ENCODE measurements around the gene FERD3L.

Gene FERD3L

DNA sequence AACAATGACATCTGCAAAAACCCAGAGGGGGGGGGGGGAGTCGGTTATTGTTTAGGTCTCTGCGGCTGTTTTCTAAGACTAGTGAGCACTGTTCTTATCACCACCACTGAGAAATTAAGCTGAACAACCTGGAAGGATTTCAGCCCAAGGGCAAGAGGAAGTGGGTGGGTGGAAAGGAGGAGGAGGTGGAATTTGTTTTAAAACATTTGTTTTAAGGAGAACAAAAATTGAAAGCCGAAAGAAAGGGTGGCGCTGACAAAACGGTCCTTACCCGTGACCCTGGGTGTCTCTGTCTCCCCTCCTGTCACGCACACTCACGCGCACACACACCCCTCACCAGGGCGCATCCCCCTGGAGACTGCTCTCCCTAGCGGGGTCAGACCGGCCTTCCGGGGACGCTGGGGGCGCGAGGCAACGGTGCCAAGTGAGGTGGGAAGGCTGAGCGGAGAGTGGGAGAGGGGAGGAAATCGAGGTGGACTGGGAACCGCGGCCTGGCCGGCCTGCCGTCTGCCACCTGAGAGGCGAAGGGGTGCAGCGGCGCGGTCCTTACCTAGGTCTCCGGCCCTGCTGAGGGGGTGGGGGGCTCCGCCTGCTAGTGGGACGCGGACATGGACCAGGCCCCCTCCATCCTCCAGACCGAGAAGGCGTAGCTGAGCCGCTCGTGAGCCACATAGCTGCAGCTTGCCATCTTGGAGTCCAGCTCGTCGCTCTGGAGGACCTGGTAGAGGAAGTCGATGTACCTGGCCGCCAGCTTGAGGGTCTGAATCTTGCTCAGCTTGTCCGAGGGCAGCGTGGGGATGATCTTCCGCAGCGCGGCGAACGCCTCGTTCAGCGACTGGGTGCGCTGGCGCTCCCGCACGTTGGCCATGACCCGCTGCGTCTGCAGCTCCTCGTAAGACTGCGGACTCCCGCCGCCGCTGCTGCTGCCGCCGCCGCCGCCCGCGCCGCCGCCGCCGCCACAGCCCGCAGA lies 28.8 kb downstream of the FERD3L start:
- DNase-seq: no peak

DNA sequence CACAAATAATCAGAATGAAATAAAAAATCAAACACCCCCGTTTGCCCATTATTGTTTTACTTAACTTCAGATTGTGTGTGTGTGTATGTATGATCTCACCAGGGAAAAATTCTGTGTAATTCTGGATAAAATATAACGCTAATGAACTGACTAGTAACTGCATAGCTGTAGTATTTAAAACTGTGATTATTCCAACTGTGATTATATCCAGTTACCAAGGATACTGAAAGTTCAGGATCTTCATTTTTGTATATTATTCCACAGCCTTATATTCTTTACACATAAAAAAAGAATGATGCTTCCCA lies 30.7 kb downstream of the FERD3L start:
- no peak for DNase-seq

- no peak for DNase-seq
Observed at GRCh38 chr7:19113855-19114550, 31.2 kb downstream of the FERD3L start.

DNA sequence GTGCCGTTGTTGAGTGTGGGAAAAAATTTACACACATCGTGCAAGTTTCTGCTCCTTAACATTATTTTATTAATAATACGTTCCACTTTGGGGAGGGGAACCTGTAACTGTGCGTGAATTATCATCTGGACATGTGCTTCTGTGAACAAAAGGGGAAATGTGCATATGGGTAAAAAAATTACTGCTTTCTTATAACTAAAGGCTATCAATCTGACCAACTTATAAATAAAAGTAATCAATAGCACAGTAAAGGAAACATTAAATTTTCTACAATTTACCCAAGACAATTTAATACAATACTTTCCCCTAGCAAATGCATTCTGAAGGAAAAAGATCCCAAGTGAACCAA lies 32.2 kb downstream of the FERD3L start:
- DNase-seq: no peak

- DNase-seq: no peak
Observed at GRCh38 chr7:19112274-19113001, 32.8 kb downstream of the FERD3L start.

- DNase-seq: no peak
Observed at GRCh38 chr7:19111474-19112273, 33.5 kb downstream of the FERD3L start.

GRCh38 chr7:19110776-19111175 lies 34.4 kb downstream of the FERD3L start:
- DNase-seq: no peak

- no peak for DNase-seq
Observed at GRCh38 chr7:19110026-19110730, 35.0 kb downstream of the FERD3L start.

- DNase-seq: no peak
Observed at GRCh38 chr7:19109000-19109946, 35.9 kb downstream of the FERD3L start.

DNA sequence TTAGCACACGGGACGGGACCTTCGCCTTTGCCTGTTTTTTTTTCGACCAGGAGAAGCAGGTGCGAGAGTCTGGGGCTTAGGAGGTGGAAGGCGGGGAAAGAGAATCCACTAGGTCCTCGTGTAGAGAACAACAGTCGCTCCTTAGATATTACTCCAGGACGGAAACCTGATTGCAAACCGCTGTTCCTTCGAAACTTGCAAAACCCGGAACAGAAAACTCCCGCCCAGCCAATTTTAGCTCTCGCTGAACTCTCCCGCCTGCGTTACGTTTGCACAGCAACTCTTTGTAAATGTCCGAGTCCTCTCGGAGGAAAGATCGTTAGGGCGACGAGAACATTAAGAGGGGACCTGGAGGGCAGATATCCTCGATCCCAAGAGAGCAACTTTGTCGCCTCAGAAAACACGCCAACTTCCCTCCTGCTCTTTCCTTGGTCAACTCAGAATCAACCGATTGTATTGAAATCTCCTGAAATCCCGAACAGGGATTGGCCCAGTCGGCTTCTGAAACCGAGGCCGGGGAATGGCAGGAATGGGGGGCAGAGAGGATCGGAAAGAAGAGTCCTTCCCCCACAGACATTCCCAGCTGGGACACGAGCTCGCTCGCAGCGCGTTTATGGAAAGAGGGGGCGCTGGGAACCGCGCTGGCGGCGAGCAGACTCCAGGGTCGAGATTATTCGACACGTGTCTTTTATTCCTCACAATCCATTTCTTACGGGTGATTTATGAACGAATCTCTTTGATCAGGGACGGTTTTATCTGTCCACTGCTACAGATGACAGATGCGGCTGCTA lies 37.7 kb downstream of the FERD3L start:
- DNase-seq: no peak

- no peak for DNase-seq
Observed at GRCh38 chr7:19107081-19107355, 38.2 kb downstream of the FERD3L start.

DNA sequence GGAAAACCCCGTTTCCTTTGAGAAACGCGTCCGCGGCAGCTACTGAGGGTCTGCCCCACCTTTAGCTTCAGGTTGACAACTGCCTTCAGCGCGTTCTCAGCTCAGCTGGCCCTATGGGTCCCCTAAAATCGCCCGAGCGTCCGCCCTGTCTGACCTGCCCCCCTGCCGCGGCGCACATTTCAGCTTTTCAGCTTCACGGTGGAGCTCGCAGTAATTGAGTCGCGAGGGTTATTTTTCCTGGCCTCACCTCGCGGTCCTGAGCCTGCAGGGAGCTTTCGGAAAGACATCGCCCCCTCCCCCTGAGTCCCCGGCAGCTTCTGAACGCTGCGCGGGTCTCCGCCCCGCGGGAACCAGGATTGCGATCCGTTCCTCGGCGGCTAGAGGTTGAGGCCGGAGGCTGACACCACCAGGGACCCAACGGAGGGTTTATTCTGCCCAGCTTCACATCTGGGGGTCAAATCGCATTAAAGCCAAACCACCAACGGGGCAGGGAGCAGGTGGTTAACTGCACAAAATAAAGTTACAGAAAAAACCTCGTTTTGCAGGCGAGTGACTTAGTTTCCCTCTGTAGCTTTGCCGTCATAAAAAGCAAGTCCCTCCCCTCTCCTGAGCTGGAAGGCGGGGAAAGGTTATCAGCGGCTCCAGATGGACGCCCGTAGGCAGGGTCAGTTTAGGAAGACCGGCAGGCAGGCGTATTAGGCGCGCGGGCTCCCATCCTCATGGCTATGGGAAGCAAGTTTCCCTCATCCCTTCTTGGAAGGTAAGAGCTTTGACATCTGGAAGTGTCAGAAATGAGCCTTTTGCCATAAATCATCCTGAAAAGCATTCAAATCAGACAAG lies 38.8 kb downstream of the FERD3L start:
- DNase-seq: no peak

DNA sequence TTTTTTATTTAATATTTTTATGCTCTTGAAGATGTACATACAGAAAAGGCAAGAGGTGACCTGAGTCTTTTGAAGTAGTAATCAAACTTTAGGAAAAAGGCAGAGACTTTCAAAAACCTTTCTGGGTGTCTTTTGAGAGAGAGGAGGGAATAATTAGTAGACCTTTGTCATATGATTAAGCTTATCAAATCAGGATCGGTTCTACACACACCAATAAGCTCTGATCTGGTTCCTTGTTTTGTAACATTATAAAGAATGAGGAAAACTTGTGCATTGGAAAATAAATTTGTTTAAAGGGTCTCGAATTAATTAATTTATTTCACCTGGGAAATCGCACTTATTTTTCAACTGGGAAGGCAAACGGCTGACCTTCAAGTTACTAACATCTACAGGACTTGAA lies 39.7 kb downstream of the FERD3L start:
- DNase-seq: no peak

DNA sequence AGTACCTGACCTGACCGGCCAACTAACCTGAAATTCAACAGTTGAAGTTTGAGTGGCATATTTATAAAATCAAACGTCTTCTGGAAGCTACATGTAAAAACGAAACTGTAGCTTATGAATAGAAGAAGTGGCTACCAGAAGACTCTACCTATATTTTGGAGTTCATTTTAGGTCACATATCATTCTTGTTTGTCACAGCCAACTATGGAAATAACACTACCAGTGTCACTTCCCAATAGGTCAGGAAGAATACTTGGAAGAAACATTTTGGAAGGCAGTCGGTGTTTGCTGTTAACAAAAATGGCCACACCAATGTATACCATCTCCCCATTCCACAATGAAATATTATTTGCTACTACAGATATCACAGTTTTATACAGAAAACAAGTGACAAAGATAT lies 40.4 kb downstream of the FERD3L start:
- no peak for DNase-seq

- DNase-seq: no peak
Observed at GRCh38 chr7:19102884-19103283, 42.3 kb downstream of the FERD3L start.

GRCh38 chr7:19101909-19102308 lies 43.3 kb downstream of the FERD3L start:
- no peak for DNase-seq

DNA sequence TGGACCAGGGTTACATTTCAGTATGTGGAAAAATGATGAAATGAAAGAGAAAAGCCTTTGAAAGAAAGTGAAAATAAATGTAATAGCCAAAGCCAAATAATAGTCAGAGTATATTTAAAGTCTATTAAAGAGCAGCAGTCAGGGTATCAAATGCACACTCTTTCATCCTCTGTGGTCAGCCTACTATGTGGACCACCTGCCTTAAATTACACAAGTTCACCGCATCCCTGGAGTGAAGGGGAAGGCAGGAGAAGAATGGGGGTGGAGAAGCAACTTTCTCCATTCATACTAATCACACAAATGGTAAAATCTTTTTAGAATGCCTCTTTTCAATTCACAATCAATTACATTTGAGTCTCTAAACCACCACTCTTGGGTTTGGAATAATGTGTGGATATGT lies 43.7 kb downstream of the FERD3L start:
- DNase-seq: no peak

GRCh38 chr7:19099924-19100323 lies 45.3 kb downstream of the FERD3L start:
- DNase-seq: no peak

GRCh38 chr7:19099194-19099593 lies 46.0 kb downstream of the FERD3L start:
- no peak for DNase-seq

DNA sequence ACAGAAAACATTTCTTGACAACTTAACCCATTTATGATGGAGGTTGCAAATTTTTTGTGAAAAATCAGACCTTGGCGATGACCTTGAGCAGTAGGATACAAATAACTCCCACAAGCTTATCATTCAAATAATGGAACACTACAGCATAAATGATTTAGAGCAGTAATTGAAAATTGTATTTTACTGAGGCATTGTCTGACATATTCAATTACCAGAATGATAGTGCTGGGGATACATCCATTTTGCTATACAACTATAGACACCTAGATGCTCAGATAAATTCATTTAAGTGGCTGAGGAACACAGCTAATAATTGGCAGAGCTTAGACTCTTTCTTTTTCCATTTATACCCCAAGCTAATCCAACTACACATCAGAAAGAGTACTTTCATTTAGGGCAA lies 46.7 kb downstream of the FERD3L start:
- DNase-seq: no peak

Data from activated CD4-positive, alpha-beta T cell treated with anti-CD3 and anti-CD28 coated beads for 1 hour (primary cell).